GM13977 (cell line): Measurements from ENCODE around the gene PPP3CA.

Experiments used
- DNase-seq: peaks from one replicate; pipeline ENCODE4 v3.0.0; 2012; ENCODE audit warnings: low spot score
- CTCF ChIP-seq: IDR thresholded peaks from 2 replicates; pipeline ENCODE4 v1.5.1; 2012; ENCODE audit warnings: mild to moderate bottlenecking, control low read depth; ENCODE audit not compliant: insufficient read depth; ENCODE audit errors: extremely low read depth, missing control alignments
- in situ Hi-C: fragments of 300-500 bp; cut with MboI; formaldehyde crosslinking; loops from one replicate; pipeline ENCODE4 v1.12.0; 2022; ENCODE audit warnings: low sequenced_read_pairs, low pct_unique_long_range_greater_than_20kb, mixed read lengths, inconsistent platforms; ENCODE audit not compliant: unreplicated experiment

PPP3CA gene

GRCh38 chr4:101304916-101305315, 42.4 kb downstream of the PPP3CA start:
- no peak for DNase-seq
- in situ Hi-C loops = no loop called here
- no peak for TF ChIP-seq CTCF

- in situ Hi-C loops = no loop called here
- TF ChIP-seq CTCF = no peak
- DNase-seq = no peak
These were observed 47.3 kb downstream of the PPP3CA start for GRCh38 chr4:101299899-101300540.

- no peak for TF ChIP-seq CTCF
- in situ Hi-C loops = no loop called here
- DNase-seq = no peak
These were observed 48.3 kb downstream of the PPP3CA start for GRCh38 chr4:101299021-101299420.

- in situ Hi-C loops = no loop called here
- TF ChIP-seq CTCF = no peak
- DNase-seq = no peak
These were observed 51.6 kb downstream of the PPP3CA start for GRCh38 chr4:101295691-101296090.

- TF ChIP-seq CTCF = no peak
- in situ Hi-C loops = no loop called here
- no peak for DNase-seq
These were observed 52.7 kb downstream of the PPP3CA start for GRCh38 chr4:101294597-101294996.

GRCh38 chr4:101292901-101293300, 54.4 kb downstream of the PPP3CA start:
- DNase-seq = no peak
- in situ Hi-C loops = no loop called here
- no peak for TF ChIP-seq CTCF

GRCh38 chr4:101292214-101292613, 55.1 kb downstream of the PPP3CA start:
- in situ Hi-C loops = no loop called here
- TF ChIP-seq CTCF = no peak
- DNase-seq = no peak
